Mesodermal cell (in vitro differentiated cells): ENCODE results near the gene LOXL3.

Experiments
- H3K27ac ChIP-seq: 2 replicates; pipeline ENCODE4 v1.7.0; 2013; ENCODE audit warnings: mild to moderate bottlenecking, low read depth, low read length, moderate library complexity; ENCODE audit not compliant: severe bottlenecking
- H3K36me3 ChIP-seq: 2 replicates; pipeline ENCODE4 v1.7.1; 2013; ENCODE audit warnings: mild to moderate bottlenecking, low read length, moderate library complexity; ENCODE audit not compliant: control insufficient read depth, insufficient read depth
- H3K4me1 ChIP-seq: one replicate; pipeline ENCODE4 v1.7.1; 2013; ENCODE audit warnings: mild to moderate bottlenecking, low read length; ENCODE audit not compliant: insufficient read depth, control insufficient read depth, poor library complexity, severe bottlenecking
- H3K4me3 ChIP-seq: 2 replicates; pipeline ENCODE4 v1.7.0; 2013; ENCODE audit warnings: low read length, control low read depth, mild to moderate bottlenecking; ENCODE audit not compliant: insufficient read depth, poor library complexity, severe bottlenecking; ENCODE audit errors: extremely low read depth
- H3K9me3 ChIP-seq: 2 replicates; pipeline ENCODE4 v1.7.1; 2013; ENCODE audit warnings: mild to moderate bottlenecking, low read length, moderate library complexity; ENCODE audit not compliant: control insufficient read depth
- WGBS, 2 experiments: methylation state at CpG; one replicate each; pipeline ENCODE4 v1.1.5; 2013; ENCODE audit warnings: missing lambda C conversion rate in 2 of 2; ENCODE audit not compliant: insufficient coverage in 2 of 2; 5-methylcytosine and 5-hydroxymethylcytosine counted together

The LOXL3 gene

GRCh38 chr2:74536166-74536950, 17.4 kb downstream of the LOXL3 start:
- 92 to 95% methylated on average over 18 to 21 of the region's 23 CpGs for WGBS, 2 experiments
- no peaks in the 10 kb centered on the region for H3K9me3 ChIP-seq
- H3K4me1 ChIP-seq = peaks cover 5% of the 10 kb centered on the region

GRCh38 chr2:74535440-74535965, 18.2 kb downstream of the LOXL3 start:
- Histone ChIP-seq H3K9me3 (no peaks in the 10 kb centered on the region), H3K4me3 (no peak overlapping the region), H3K36me3 (peaks cover 39% of the 10 kb centered on the region), H3K4me1 (peaks cover 9% of the 10 kb centered on the region), H3K27ac (no peak overlapping the region)
- WGBS, 2 experiments = 93 to 94% methylated on average over 5 to 8 of the region's 10 CpGs

More at GRCh38 chr2:74536166-74536950, 17.4 kb downstream of the LOXL3 start:
- Histone ChIP-seq H3K4me3 (no peak overlapping the region), H3K27ac (no peak overlapping the region), H3K36me3 (peaks cover 33% of the 10 kb centered on the region)

GRCh38 chr2:74534411-74534810, 19.3 kb downstream of the LOXL3 start:
- H3K4me1 ChIP-seq = peaks cover 9% of the 10 kb centered on the region
- WGBS, 2 experiments = 91 to 95% methylated on average over 10 of the region's 12 CpGs
- H3K36me3 ChIP-seq = peaks cover 35% of the 10 kb centered on the region
- no peak overlapping the region for H3K27ac ChIP-seq
- no peak overlapping the region for H3K4me3 ChIP-seq
- H3K9me3 ChIP-seq = no peaks in the 10 kb centered on the region

GRCh38 chr2:74533464-74533863, 20.3 kb downstream of the LOXL3 start:
- no peaks in the 10 kb centered on the region for H3K9me3 ChIP-seq
- H3K36me3 ChIP-seq = peaks cover 37% of the 10 kb centered on the region
- 97 to 100% methylated on average over 4 of the region's 4 CpGs for WGBS, 2 experiments
- H3K4me3 ChIP-seq = no peak overlapping the region
- H3K27ac ChIP-seq = no peak overlapping the region
- peaks cover 14% of the 10 kb centered on the region for H3K4me1 ChIP-seq

GRCh38 chr2:74532222-74532621, 21.5 kb downstream of the LOXL3 start:
- H3K4me3 ChIP-seq = no peak overlapping the region

GRCh38 chr2:74531666-74532065, 22.1 kb downstream of the LOXL3 start:
- Histone ChIP-seq H3K27ac (no peak overlapping the region), H3K36me3 (peaks cover 55% of the 10 kb centered on the region), H3K9me3 (no peaks in the 10 kb centered on the region), H3K4me1 (peaks cover 12% of the 10 kb centered on the region), H3K4me3 (no peak overlapping the region)
- WGBS, 2 experiments = 86 to 87% methylated on average over 4 to 7 of the region's 7 CpGs

More at GRCh38 chr2:74532222-74532621, 21.5 kb downstream of the LOXL3 start:
- peaks cover 17% of the 10 kb centered on the region for H3K4me1 ChIP-seq
- H3K36me3 ChIP-seq = peaks cover 50% of the 10 kb centered on the region
- no peaks in the 10 kb centered on the region for H3K9me3 ChIP-seq
- H3K27ac ChIP-seq = no peak overlapping the region

- no peaks in the 10 kb centered on the region for H3K9me3 ChIP-seq
- H3K36me3 ChIP-seq = peaks cover 65% of the 10 kb centered on the region
- WGBS, 2 experiments = 16 to 17% methylated on average over 32 to 39 of the region's 54 CpGs
- peak overlapping the region; percentile 49 for H3K27ac ChIP-seq
- H3K4me3 ChIP-seq = peak overlapping the region; percentile 98
- peaks cover 12% of the 10 kb centered on the region for H3K4me1 ChIP-seq
Measured at GRCh38 chr2:74530239-74531187, 23.2 kb downstream of the LOXL3 start.

- Histone ChIP-seq H3K36me3 (peaks cover 68% of the 10 kb centered on the region), H3K9me3 (no peaks in the 10 kb centered on the region), H3K4me3 (peak within 1 kb of the TSS; percentile 98), H3K4me1 (peaks cover 12% of the 10 kb centered on the region), H3K27ac (peak within 1 kb of the TSS; percentile 64)
- 0% methylated on average over 70 to 86 of the region's 87 CpGs for WGBS, 2 experiments
Measured at GRCh38 chr2:74529357-74530238, 24.1 kb downstream of the LOXL3 start, which contains the start of the genes AUP1 and HTRA2. AUP1 (minus strand) TSS chr2:74529706; CDS start chr2:74529629, 77 bp downstream. HTRA2 (plus strand) TSS chr2:74529933; CDS start chr2:74530007, 74 bp downstream.

GRCh38 chr2:74528600-74529356, 25.0 kb downstream of the LOXL3 start:
- peak overlapping the region; percentile 98 for H3K4me3 ChIP-seq
- H3K9me3 ChIP-seq = no peaks in the 10 kb centered on the region
- peaks cover 62% of the 10 kb centered on the region for H3K36me3 ChIP-seq
- peaks cover 12% of the 10 kb centered on the region for H3K4me1 ChIP-seq
- WGBS, 2 experiments = 0 to 10% methylated on average over 16 to 22 of the region's 29 CpGs
- H3K27ac ChIP-seq = peak overlapping the region; percentile 64
